GM11168 (cell line): ENCODE data around the gene CFHR3.
"Not testable (repeated sequence)": the region's sequence is repeated elsewhere in the genome, so short reads cannot be mapped to it uniquely, and the experiment has no call there.

ENCODE experiments used
- in situ Hi-C: fragments of 300-500 bp; cut with MboI; formaldehyde crosslinking; loops from one replicate; pipeline ENCODE4 v1.12.0; 2022; ENCODE audit warnings: low sequenced_read_pairs; ENCODE audit not compliant: unreplicated experiment

CFHR3 gene

DNA sequence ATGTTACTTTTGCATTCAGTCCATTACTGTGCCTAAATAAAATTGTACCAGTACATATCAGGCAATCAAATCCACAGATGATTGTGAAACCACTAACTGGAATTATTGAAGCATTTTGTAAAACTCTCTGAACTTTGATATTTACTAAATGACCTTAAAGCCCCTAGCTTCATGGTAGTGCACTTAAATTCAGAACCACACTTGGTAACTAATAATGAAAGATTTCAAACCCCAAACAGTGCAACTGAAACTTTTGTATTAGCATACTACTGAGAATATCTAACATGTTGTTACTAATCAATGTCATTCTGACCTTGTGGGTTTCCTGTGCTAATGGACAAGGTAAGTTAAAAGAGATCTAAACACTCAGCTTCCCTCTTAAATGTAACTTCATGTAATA, at the start of gene CFHR3:
CFHR3 (plus strand) TSS at position 238 of the 400 bp plus-strand sequence; CDS start at position 285, 47 bp downstream.
- in situ Hi-C loops: no loop called here

DNA sequence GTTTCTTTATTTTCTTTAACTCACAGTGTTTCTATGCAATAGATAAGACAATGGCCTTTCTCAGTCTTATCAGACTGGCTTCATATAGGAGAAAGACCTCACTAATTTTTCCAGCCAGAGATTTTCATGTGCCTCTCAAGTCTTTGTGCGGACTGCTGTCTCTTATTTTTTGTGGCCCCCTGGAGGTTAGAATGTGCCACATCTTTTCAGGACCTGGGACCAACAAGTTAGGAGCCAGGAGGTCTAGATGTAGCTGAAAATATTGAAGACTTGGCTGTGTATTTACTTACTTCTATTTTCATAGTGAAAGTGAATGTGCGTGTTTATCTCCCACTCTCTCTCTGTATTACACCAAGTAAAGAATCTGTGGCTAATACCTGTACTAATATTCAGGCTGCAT, 42.1 kb upstream of the CFHR3 start:
- in situ Hi-C loops: loop anchor here (25.0 kb wide), 2 partner anchors 330 to 630 kb away; partner anchors contain the start of gene F13B

DNA sequence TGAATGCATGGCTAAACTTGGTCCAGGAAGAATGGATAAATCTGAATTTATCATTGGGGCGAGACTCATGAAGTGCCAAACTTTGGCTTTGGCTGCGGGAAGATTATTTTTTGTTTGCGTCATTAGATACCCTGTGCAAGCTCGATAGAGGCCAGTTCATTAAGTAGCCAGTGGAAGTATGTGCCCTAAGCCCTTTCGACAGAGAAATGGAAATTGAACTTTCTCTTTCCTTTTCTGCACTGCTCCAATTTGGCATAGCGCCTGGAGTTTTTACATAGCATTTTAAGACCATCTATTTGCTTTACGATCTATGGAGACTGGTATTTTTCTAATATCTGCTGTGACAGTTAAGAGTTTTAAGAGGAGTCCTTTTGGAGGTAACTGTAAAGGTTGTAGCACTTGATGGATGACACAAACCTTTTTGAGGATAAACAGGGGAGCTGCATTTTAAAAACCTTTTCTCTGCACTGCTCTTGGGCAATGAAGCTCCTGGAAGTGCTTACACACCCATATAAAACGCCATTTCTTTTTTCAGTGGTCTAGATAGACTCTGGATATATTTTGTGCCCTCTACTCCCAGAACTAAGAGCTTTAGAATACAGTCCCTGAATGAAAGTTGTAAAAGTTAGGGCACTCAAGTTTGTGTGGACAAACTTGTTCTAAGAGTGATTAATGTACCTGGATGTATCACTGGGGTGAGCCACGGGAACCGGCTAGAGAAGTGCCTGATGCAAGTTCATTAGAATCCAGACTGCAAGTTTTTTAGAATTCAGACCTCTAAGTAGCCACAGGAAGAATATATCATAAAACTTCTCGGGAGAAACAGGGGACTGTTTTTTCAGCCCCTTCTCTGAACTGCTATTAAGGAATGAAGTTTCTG, 41.3 kb upstream of the CFHR3 start:
- in situ Hi-C loops: loop anchor here (25.0 kb wide), 2 partner anchors 329 to 629 kb away; partner anchors contain the start of gene F13B

DNA sequence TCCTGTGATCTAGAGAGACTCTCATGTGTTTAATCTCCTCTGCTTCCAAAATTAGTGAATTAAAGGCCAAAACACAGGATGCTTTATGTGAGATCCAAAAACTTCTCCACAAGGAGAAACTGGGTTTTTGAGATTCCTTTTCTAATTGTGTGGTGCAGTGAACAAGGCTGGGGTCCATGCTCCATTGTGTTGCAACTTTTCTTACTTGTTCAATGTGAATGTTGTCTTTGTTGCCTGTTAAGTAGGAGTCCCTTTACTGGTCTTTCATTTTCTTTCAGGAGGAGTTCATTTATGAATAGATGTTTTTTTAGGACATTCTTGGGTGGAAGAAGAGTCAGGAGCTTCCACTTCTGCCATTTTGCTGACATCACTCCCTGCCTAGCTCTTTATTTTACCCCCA, 40.6 kb upstream of the CFHR3 start:
- in situ Hi-C loops: loop anchor here (25.0 kb wide), 2 partner anchors 328 to 628 kb away; partner anchors contain the start of gene F13B

DNA sequence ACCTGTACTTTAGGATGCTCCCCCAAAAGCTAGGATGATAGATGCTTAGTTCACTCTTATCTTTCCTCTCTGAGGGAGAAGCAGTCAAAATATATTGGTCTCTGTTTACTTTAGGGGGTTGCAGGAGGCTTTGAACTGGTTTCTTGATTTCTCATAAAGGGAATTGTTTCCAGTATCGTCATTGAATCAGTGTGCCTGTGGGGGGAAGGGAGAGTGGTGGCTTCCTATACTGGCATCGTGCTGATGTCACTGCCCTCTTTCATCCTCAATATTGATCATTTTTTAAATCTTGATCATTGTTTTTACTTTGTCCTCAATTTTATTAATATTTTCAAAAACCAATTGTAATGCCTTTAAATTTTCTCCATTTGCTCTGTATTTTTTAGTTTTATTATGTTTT, 40.2 kb upstream of the CFHR3 start:
- in situ Hi-C loops: loop anchor here (25.0 kb wide), 2 partner anchors 328 to 628 kb away; partner anchors contain the start of gene F13B

DNA sequence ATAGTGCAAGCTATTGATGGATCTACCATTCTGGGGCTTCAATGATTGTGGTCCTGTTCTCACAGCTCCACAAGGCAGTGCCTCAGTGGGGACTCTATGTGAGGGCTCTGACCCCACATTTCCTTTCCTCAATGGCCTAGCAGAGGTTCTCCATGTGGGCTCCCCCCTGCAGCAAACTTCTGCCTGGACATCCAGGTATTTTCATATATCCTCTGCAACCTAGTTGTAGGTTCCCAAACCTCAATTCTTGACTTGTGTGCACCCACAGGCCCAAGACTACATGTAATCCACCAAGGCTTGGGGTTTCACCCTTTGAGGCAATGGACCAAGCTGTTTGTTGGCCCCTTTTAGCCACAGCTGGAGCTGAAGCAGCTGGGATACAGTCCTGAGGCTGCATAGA, 35.9 kb upstream of the CFHR3 start:
- in situ Hi-C loops: loop anchor here (25.0 kb wide), 2 partner anchors 324 to 624 kb away; partner anchors contain the start of gene F13B

DNA sequence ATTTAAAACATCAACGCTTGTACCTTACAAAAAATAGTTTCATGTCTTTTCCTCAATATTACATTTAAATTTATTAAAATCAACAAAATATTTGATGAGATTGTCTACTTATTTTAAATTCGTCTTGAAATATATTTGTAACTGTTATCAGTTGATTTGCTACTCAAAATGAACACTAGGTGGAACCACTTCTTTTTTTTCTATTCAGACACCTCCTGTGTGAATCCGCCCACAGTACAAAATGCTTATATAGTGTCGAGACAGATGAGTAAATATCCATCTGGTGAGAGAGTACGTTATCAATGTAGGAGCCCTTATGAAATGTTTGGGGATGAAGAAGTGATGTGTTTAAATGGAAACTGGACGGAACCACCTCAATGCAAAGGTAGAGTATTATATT, 31.4 kb upstream of the CFHR3 start:
- in situ Hi-C loops: loop anchor here (10.0 to 25.0 kb wide), 3 partner anchors 92 to 619 kb away; partner anchors contain the start of gene F13B

DNA sequence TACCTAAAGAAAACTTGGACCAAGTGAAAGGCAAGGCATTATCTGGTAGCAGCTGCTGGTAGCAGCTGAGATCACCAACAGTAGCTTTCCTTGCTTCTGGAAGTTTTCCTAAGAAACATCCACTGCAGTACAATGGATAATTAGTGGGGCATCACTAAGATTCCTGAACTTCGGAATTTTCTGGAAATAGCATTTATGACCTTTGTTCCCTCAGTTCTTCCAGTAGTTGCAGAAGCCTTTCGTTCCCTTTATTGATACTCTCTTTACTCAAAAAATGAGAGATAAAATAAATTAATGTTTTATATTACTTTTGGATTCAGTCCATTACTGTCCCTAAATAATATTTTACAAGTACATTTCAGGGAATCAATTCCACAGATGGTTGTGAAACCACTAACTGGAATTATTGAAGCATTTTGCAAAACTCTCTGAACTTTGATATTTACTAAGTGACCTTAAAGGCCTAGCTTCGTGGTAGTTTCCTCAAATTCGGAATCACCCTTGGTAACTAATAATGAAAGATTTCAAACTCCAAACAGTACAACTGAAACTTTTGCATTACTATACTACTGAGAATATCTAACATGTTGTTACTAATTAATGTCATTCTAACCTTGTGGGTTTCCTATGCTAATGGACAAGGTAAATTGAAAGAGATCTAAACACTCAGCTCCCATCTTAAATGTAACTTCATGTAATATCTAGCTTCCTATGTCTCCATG, 9.5 kb upstream of the CFHR3 start:
- in situ Hi-C loops: loop anchor here (10.0 kb wide), 1 partner anchor 80 kb away; no protein-coding TSS in a partner anchor

DNA sequence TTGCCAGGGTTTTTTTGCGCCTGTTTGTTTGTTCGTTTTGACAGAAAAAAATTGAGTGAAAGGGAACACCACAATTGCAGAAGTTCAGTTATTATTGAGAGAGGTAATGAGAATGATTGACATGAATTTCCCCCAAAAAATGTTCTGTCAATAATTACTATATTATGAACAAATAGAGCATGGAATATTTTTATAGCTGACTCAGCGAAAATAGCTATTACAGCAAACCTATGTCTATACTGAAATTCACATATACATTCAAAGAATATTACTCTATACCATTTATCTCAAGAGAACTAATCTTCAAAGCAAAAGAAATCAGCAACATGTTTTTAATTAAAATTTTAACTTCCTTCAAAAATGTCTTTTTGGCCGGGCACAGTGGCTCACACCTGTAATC, 4.8 kb upstream of the CFHR3 start:
- in situ Hi-C loops: loop anchor here (10.0 kb wide), 1 partner anchor 75 kb away; no protein-coding TSS in a partner anchor

DNA sequence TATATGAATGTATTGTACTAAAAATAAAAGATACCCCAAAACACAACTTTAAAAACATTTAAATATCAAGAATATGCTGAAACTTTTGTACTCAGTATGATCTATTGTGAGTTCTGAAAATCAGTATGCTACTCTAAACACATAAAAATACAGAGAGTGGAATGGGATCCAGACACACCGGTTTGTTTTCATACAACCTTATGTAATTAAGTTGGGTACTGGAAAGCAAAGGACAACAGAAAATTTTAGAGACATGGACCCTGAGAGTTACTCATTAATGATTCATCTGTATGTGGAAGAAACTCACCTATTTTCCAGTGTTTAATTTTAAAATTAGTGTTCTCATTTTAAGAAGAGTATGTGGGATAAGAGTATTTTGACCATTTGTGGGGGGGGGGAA, 927 bp upstream of the CFHR3 start:
- in situ Hi-C loops: no loop called here

DNA sequence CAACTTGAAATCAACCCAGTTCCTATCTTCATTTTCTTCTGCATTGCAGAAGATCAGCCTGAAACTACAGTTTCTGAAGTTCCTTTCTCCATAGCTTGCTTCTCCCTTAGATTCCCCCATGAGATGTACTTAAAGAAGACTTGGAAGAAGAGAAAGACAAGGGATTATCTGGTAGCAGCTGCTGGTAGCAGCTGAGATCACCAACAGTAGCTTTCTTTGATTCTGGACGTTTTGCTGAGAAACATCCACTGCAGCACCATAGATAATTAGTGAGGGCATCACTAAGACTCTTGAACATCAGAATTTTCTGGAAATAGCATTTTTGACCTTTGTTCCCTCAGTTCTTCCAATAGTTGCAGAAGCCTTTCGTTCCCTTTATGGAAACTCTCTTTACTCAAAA, 465 bp upstream of the CFHR3 start:
- in situ Hi-C loops: no loop called here

DNA sequence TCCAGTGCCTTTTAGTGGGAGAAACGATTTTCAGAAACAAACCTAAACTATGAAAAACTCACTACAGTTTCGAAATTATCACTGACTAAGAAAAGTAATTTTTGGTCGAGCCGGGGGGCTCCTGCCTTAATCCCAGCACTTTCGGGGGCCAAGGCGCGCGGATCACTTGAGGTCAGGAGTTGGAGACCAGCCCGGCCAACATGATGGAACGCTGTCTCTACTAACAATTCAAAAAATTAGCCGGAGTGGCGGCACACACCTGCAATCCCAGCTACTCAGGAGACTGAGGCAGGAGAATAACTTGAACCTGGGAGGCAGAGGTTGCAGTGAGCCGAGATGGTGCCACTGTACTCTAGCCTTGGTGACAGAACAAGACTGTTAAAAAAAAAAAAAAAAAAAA, 3.0 kb downstream of the CFHR3 start:
- in situ Hi-C loops: no loop called here

DNA sequence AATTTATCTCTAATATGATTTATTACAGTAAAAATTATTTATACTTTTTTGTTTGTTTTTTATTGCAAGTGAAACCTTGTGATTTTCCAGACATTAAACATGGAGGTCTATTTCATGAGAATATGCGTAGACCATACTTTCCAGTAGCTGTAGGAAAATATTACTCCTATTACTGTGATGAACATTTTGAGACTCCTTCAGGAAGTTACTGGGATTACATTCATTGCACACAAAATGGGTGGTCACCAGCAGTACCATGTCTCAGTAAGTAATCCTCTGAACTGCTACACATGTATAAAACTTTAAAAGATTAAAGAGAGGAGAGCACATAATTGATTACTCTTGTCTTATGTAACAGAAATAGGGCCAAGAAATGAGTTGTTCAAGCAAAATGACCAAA, 4.5 kb downstream of the CFHR3 start:
- in situ Hi-C loops: no loop called here

DNA sequence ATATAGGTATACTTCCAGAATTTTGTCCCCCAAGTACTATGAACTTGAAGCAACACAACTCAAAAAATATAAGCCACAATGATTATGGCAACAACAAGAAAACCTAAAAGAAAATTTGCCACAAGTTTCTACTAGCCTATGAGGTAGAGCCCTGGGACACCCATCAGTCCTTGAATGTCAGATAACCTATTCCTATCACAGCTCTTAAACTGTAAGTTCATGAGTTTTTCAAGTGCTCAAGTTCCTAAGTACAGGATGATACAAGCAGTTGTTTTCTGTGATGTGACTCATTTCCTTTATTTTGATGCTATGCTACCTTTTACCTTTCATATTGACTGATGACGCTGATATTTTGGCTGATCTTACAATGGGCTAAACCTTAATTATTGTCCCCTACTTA, 16.6 kb downstream of the CFHR3 start:
- in situ Hi-C loops: not testable (repeated sequence)

DNA sequence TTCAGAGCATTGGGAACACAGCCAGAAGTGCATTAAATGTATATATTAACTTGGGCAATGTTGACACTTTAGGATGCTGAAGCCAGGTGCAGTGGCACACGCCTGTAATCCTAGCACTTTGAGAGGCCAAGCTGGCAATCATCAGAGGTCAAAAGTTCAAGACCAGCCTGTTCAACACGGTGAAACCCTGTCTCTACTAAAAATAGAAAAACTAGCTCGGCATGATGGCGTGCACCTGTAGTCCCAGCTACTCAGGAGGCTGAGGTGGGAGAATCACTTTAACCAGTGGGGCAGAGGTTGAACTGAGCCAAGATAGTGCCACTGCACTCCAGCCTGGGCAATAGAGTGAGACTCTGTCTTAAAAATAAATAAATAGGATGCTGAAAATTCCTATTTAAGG, 19.5 kb downstream of the CFHR3 start:
- in situ Hi-C loops: not testable (repeated sequence)

DNA sequence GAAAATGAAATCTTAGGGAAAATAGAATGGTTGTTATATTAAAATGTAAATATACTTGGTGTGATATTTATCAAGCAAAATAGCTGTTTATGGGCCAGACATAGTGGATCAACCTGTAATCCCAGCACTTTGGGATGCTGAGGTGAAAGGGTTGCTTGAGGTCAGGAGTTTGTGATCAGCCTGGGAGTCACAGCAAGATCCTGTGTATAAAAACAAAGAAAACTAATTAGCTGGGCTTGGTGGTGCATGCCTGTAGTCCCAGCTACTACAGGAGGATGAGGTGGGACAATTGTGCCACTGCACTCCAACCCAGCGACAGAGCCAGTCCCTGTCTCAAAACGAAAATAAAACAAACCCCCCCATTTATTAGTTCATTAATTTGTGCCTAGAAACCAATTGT, 23.3 kb downstream of the CFHR3 start:
- in situ Hi-C loops: no loop called here

DNA sequence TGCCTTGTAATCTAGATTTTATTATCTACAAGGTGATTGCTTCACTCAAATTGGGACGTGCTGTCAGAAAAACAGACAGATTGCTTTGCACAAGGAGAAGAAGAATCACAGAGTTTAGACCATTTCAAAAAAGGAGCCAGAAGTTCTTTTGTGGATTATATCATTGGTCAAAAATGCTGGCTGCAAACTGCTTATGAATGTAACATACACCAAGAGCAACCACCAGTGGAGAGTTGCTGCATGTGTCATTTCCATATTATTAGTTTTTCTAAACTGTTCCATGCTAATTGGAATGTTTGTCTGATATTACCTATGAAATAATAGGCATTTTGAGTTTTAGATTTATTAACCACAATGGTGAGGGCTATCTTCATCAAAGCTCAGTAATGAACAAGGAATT, 27.3 kb downstream of the CFHR3 start:
- in situ Hi-C loops: not testable (repeated sequence)

DNA sequence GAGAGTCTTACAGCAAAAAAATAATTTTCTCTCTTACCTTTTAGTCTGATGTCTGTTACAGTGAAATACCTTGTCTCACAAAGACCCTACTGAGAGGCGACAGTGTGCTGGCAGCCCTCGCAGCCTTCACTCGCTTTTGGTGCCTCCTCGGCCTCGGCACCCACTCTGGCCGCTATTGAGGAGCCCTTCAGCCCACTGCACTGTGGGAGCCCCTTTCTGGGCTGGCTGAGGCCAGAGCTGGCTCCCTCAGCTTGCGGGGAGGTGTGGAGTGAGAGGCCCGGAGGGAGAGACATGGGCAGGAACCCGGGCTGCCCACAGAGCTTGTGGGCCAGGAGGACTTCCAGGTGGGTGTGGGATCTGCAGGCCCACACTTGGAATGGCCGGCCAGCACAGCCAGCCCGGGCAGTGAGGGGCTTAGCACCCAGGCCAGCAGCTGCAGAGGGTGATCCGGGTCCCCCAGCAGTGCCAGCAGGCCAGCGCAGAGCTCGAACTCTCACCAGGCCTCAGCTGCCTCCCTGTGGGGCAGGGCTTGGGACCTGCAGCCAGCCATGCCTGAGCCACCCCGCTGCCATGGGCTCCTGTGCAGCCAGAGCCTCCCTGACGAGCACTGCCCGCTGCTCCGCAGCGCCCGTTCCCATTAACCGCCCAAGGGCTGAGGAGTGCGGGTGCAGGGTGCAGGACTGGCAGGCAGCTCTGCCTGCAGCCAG, 34.0 kb downstream of the CFHR3 start:
- in situ Hi-C loops: no loop called here

DNA sequence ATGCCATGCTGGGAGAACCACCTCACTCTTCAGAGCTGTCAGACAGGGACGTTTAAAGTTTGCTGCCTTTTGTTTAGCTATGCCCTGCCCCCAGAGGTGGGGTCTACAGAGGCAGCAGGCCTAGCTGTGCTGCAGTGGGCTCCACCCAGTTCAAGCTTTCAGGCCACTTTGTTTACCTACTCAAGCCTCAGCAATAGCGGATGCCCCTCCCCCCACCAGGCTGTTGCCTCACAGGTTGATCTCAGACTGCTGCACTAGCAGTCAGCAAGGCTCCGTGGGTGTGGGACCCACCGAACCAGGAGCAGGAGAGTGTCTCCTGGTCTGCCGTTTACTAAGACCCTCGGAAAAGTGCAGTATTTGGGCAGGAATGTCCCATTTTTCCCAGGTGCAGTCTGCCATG, 42.8 kb downstream of the CFHR3 start:
- in situ Hi-C loops: not testable (repeated sequence)

DNA sequence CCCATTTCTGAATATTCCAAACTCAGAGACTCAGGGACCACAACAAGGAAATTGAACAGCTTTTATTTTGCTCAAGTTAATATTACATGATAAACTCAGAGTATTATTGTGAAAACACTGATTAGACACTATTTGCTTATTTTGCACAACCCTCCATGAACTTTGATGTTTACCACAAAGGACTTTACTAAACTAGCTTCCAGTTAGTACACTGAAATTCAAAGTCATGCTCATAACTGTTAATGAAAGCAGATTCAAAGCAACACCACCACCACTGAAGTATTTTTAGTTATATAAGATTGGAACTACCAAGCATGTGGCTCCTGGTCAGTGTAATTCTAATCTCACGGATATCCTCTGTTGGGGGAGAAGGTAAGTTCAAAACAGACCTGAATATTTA, 44.9 kb downstream of the CFHR3 start, which contains the start of gene CFHR1:
CFHR1 (plus strand) TSS at position 201 of the 400 bp plus-strand sequence; CDS start at position 315, 114 bp downstream.
- in situ Hi-C loops: not testable (repeated sequence)
